ENCODE data around the gene LOX.
"Not testable (repeated sequence)": the region's sequence is repeated elsewhere in the genome, so short reads cannot be mapped to it uniquely, and the experiment has no call there.

Gene LOX

DNA sequence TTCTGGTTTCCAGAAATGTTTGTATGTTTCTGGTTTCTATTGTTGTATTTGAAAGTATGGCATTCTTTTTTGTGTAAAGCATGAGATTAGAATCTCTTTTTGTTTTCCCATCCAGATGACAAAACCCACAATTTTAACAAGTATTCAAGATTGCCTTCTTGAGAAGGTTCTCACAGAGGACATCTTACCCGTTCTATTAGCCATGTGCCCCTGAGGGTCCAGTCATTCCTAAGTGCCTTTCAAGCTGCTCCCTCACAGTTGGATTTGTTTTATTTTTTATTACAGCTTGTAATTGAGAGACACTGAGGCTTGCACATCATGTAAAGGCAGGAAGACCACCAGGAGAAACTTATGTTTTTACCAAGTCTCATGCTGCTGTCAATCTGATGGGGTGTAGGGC is 19.3 kb upstream of the LOX start:
- DNase-seq (ENCODE audit: low spot score): no peak

DNA sequence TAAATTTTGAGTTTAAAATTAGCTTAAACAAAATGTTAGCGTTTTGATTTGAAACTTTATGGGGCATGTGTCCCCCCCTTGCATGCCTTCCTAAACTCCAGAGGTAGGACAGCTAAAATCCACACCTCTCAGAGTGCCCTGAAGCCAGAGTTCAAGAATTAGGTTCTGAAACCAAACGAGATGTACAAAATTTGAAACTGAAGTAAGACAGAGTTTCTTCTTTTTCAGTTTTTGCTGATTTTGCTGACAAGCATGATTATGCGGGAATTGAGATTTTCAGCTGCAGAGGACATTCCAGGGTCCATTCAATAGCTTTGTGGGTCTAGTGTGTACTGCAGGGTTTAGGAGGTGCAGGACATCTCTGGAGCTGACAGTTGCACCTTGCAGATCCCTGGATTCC is 17.1 kb upstream of the LOX start:
- no peak for DNase-seq (ENCODE audit: low spot score)

GRCh38 chr5:122094251-122094650 is 16.2 kb upstream of the LOX start:
- DNase-seq (ENCODE audit: low spot score): not testable (repeated sequence)

GRCh38 chr5:122093415-122094180 is 15.5 kb upstream of the LOX start:
- no peak for DNase-seq (ENCODE audit: low spot score)

GRCh38 chr5:122091936-122092600 is 14.0 kb upstream of the LOX start:
- DNase-seq (ENCODE audit: low spot score): no peak

DNA sequence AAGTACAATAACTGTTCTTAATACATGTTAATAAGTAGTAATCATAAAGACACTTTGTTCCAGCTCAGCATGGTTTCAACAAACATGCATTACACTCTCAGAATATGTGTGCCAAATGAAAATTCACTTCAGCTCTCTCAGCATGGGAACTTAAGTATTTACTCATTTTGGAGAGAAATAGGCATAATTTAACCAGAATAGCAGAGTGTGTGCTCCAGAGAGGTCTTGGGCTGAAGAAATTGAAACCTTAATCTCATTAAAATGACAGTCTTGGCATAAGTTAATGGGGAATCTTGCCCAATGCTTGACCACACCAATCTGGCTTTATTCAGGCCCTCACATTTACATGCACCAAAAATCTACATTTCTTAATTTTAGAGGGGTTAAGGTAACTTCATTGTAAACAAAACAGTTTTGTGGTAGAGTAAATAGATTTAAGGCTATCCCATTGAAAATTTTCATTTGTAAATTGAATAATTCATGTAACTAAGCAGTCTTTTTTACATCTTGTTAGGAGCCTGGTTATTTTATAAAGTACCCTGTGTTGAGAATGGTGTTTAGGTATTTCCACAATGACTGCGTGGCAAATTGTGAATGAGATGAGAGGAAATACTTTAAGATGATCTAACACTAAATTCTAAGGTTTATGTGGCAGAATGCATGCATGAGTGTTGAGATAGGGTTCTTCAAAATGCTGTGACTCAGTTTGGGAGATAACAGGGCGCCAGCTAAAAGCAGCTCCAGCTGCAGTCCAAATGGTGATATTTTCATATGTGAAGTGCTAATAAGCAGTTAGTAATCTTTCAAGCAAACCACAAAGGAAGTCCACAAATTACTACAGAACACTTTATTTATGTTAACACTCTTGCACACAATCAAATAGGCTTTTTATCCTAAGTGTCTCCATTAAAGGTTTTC is 11.3 kb upstream of the LOX start:
- no peak for DNase-seq (ENCODE audit: low spot score)

- no peak for DNase-seq (ENCODE audit: low spot score)
Measured at GRCh38 chr5:122085041-122085440, 7.0 kb upstream of the LOX start.

- no peak for DNase-seq (ENCODE audit: low spot score)
Measured at GRCh38 chr5:122083535-122083934, 5.5 kb upstream of the LOX start.

DNA sequence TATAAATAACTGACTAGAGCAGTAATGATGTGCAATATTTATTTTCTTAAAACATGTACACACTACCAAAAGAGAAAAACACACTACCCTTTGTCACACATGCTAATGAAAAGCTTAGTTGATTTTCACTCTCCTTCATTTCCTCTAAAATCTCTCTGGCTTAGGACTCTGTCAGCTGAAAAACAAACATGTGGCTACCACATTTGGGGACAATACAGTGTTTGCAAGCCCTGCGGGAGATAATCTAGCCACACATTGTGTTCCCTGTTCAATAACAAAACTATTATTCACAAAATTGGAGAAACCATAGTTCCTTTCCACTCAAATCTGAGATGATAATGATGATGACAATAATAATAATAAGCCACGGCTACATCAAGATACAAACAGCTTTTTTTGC is 3.5 kb upstream of the LOX start:
- no peak for DNase-seq (ENCODE audit: low spot score)

DNA sequence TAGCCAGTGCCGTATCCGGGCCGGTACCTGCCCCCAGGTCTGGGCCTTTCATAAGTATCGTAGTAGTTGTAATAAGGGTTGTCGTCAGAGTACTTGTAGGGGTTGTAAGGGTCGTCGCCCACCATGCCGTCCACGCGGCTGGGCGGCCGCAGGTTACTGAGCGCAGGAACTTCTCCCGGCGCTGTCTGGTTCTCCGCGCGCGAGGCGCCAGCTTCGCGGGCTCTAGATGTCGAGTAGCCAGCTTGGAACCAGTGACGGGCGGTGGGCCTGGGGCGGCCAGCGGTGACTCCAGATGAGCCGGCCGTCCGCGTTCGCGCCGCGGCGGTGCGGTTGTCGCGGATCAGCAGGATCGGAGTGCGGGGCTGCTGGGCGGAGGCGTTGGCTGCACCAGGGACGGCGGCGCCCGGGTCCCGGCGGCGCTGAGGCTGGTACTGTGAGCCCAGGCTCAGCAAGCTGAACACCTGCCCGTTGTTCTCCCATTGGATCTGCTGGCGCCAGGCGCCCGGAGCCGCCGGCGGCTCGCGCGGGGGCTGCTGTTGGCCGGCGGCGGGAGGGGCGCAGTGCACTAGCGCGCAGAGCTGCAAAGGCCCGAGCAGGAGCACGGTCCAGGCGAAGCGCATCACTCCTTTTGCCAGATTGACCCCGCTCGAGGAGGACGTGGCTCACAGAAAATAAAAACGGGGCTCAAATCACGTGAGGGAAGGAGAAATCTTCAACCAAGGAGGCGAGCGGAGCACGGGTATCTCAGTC is 518 bp downstream of the LOX start:
- peak; percentile 75 for DNase-seq (ENCODE audit: low spot score)

DNA sequence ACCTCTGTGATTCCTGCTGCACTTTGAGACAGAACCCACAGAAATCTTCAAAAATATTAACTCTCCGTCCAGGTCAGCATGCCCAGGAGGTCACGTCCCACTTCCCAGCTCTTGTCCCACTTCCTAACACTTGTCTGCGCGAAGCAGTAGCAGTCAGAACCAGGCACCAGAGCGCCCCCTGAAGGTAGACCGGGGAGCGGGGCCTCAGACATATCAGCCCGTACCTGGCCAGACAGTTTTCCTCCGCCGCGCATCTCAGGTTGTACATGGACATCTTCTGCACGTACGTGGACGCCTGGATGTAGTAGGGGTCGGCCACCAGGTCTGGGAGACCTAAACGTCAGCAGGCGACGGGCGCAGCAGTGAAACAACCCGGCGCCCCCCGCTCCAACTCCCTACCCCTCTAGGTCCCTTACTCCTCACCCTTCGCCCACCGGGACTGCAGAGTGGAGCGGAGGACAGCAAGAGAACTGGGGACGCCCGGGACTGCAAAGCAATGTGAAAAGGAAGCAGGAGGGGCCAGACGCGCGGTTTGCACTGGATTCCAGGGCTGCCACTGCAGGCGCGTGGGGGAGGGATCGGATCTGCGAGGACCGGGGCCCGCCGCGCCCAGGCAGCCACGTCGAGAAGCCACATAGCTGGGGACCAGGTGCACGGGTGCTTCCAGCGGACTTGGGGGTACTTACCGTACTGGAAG is 1.2 kb downstream of the LOX start:
- DNase-seq (ENCODE audit: low spot score): peak; percentile 88

GRCh38 chr5:122076050-122076461 is 2.0 kb downstream of the LOX start:
- DNase-seq (ENCODE audit: low spot score): no peak

DNA sequence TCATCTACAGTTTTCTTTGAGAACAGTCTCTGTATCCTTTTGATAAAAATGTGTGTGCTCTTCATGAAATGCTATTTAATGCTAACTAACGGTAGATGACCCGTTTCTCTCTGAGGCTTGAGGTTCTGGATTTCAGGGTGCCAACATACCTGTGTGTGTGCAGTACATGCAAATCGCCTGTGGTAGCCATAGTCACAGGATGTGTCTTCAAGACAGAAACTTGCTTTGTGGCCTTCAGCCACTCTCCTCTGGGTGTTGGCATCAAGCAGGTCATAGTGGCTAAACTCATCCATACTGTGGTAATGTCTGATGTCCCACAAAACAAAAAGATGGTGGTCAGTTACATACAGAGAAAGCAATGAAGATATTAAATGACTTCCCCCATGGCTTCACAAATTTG is 4.2 kb downstream of the LOX start:
- DNase-seq (ENCODE audit: low spot score): no peak

- no peak for DNase-seq (ENCODE audit: low spot score)
Measured at GRCh38 chr5:122073018-122073417, 5.0 kb downstream of the LOX start.

DNA sequence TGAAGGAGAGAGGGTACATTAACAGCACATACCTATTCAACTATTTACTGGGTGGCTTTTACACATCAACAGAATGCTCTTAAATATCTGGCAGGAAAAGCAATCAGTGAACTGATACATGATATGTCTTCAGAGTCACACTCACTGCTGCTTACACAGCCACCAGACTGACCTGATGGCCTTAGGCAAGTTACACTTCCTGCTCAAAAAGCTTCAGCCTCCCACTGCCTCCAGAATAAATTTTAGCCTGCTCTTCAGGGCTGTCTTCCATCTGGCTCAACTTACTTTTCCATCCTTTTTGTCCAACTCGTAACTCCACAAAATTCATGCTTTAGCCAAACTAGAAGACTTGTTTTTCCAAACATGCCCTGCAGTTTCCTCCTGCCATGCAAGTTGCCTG is 10.7 kb downstream of the LOX start:
- no peak for DNase-seq (ENCODE audit: low spot score)

GRCh38 chr5:122064992-122065391 is 13.1 kb downstream of the LOX start:
- DNase-seq (ENCODE audit: low spot score): no peak

- no peak for DNase-seq (ENCODE audit: low spot score)
Measured at GRCh38 chr5:122063836-122064235, 14.2 kb downstream of the LOX start.

DNA sequence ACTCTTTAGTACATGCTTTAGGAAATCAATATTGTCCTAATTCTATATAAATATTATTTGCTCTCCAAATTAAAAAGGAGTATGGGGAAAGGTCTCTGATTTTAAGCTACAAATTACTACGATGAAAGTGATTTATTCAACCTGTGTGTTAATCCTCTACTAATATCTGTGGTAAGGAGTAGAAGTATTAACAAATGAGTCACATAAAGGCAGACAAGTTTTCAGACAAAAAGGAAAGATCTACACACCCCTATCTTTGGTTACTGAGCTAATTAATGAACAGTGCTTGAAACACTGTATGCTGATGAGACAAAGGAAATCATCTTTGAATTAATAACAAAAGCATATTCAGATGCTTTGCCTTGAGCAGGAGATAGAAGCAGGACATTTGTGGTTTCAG is 15.9 kb downstream of the LOX start:
- no peak for DNase-seq (ENCODE audit: low spot score)

GRCh38 chr5:122056913-122057312 is 21.1 kb downstream of the LOX start:
- no peak for DNase-seq (ENCODE audit: low spot score)

DNA sequence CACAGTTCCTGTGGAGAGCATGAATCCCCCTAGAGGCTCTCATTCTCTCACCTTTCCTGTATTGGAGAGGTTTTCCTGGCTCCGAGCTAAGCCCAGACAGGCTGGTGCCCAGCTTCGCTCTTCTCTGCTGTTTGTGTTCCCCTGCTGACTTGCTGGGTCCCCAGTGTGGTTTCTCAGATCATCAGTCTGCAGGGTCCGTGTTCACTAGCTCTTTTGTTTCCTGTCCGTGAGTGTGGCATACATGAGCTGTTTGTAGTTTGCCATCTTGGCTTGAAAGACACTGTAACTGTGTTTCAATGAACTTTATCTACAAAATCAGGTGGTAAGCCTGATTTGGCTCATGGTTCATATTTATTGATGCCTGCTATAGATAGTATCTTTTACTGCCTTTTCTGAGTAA is 23.8 kb downstream of the LOX start:
- no peak for DNase-seq (ENCODE audit: low spot score)

Measured in ecto neural progenitor cell (in vitro differentiated cells).